Measurements from ENCODE around the gene MB.
"Not testable (repeated sequence)": the region's sequence is repeated elsewhere in the genome, so short reads cannot be mapped to it uniquely, and the experiment has no call there.

Gene MB

DNA sequence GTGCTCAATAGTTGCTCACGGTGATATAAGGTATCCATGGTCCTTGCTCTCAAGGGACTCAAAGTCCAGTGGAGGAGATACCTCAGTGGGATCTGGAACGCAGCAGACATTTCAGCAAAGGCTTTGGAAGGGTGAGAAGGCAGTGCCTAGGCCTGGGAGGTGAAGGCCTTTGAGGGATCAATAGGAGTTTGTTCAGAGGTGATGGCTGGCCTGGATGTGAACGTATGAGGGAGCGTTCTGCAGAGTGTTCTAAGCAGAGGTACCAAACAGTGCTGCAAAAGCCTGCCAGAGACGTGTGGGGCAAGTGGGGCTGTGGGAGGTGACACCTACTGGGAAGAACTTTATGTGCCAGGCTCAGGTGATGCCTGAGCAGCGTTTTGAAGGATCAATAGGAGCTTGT is 7.4 kb upstream of the MB start:
- TF ChIP-seq, protein P1, sequence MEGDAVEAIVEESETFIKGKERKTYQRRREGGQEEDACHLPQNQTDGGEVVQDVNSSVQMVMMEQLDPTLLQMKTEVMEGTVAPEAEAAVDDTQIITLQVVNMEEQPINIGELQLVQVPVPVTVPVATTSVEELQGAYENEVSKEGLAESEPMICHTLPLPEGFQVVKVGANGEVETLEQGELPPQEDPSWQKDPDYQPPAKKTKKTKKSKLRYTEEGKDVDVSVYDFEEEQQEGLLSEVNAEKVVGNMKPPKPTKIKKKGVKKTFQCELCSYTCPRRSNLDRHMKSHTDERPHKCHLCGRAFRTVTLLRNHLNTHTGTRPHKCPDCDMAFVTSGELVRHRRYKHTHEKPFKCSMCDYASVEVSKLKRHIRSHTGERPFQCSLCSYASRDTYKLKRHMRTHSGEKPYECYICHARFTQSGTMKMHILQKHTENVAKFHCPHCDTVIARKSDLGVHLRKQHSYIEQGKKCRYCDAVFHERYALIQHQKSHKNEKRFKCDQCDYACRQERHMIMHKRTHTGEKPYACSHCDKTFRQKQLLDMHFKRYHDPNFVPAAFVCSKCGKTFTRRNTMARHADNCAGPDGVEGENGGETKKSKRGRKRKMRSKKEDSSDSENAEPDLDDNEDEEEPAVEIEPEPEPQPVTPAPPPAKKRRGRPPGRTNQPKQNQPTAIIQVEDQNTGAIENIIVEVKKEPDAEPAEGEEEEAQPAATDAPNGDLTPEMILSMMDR (IDR thresholded peaks at IDR 0.05; ENCODE audit: borderline replicate concordance, insufficient read depth, low read depth, low read length), result no peak
- no peak overlapping the region for H3K4me3 ChIP-seq (ENCODE audit: low read depth, low read length)

DNA sequence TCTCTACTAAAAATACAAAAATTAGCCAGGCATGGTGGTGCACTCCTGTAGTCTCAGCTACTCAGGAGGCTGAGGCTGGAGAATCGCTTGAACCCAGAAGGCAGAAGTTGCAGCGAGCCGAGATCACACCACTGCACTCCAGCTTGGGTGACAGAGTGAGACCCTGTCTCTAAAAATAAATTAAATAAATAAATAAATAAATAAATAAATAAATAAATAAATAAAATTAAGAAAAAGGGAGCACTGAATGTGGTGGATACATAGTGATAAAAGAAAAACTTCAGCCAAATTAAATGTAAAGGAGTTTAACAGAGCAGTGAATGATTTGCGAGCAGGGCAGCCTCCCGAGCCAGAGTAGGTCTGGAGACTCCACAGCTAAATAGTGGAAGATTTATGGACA is 6.8 kb upstream of the MB start:
- H3K4me3 ChIP-seq (ENCODE audit: low read depth, low read length), result not testable (repeated sequence)

DNA sequence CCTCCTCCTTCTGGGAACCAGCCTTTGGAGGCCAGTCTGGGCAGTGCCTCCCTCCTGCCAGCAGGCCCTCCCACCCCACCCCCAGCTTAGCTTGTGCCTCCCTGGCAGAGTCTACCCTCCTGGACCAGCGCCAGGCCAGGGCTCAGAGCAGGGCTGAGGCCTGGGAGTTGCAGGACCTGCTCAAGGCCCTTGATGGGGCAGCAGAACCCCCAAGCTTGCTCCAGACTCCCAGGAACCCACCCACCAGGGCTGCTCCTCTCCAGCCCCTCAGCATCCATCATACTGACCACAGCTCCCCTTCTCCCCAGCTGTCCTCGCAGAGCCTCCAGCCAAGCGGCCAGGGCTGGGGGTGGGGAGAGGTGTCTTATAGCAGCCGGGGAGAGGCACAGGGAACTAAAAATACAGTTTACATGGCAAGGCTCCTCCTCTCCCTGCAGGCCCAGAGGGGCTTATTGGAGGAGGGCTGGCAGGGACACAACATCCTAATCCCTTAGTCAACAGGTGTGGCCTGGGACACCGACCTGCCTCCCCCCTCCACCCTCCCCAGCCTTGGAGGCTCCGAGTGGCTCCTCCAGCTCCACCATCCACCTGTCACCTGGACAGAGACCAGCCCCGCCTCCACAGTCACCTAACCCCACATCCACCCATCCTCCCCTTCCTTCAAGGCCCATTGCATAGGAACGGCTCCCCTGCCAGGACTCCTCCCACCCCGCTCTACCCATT is 5.2 kb upstream of the MB start:
- TF ChIP-seq, protein P1 (IDR thresholded peaks at IDR 0.05; ENCODE audit: borderline replicate concordance, insufficient read depth, low read depth, low read length), result no peak
- H3K4me3 ChIP-seq (ENCODE audit: low read depth, low read length), result no peak overlapping the region

DNA sequence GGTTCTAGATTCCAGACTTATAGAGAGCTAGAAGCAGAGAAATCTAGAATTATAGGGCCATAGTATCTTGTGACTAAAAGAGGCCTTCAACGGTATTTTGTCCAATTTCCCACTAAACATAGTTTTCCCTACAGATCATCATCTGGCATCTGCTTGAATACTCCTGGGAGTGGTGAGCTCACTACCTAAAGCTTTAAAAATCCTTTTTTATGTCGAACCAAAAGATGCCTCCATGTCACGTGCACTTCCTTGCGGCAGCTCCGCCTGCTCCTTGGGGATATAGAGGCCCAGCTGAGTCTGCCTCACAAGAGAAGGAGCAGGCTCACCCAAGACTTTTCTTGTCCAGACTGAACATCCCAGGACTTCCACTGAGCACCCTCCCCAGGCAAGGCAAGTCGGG is 4.3 kb upstream of the MB start:
- no peak overlapping the region for H3K4me3 ChIP-seq (ENCODE audit: low read depth, low read length)
- TF ChIP-seq, protein P1 (IDR thresholded peaks at IDR 0.05; ENCODE audit: borderline replicate concordance, insufficient read depth, low read depth, low read length), result no peak

DNA sequence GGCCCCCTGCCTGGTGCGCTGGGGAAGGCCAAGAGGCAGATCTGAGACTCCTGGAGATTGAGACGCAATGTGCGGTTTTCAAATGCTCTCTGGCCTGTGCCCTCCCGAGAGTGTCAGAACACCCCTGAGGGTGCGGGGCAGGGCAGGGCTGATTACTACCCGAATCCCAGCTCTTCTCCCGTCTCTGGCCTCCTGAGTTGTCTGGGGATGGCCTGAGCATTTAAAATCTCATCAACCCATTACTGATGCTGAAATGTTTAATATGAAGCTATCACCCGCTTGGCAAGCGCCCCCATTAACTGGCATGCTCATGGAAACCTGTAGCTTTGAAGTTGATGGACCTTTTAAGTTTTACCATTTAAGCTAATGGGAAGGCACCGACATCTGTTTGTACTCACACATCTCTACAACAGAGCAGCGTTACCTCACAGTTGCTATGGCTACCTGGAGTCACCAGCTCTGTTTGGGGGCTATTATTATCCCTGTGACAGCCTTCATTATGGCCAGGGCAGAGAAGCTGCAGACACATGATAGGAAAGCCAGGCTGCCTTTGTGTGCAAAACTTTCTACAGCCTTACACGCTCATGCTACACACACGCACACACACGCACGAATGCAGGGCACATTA is 3.6 kb upstream of the MB start:
- TF ChIP-seq, protein P1 (IDR thresholded peaks at IDR 0.05; ENCODE audit: borderline replicate concordance, insufficient read depth, low read depth, low read length), result no peak
- H3K4me3 ChIP-seq (ENCODE audit: low read depth, low read length), result no peak overlapping the region

- TF ChIP-seq, protein P1 (IDR thresholded peaks at IDR 0.05; ENCODE audit: borderline replicate concordance, insufficient read depth, low read depth, low read length), result no peak
- H3K4me3 ChIP-seq (ENCODE audit: low read depth, low read length), result no peak overlapping the region
Measured at GRCh38 chr22:35619336-35620094, 2.4 kb upstream of the MB start.

- TF ChIP-seq, protein P1 (IDR thresholded peaks at IDR 0.05; ENCODE audit: borderline replicate concordance, insufficient read depth, low read depth, low read length), result no peak
- H3K4me3 ChIP-seq (ENCODE audit: low read depth, low read length), result no peak overlapping the region
Measured at GRCh38 chr22:35618427-35619223, 1.5 kb upstream of the MB start.
